ENCODE results near the gene ANKRD42.

GRCh38 chr11:83153764-83154163 lies 39.7 kb upstream of the ANKRD42 start:
- TF ChIP-seq, protein P1, sequence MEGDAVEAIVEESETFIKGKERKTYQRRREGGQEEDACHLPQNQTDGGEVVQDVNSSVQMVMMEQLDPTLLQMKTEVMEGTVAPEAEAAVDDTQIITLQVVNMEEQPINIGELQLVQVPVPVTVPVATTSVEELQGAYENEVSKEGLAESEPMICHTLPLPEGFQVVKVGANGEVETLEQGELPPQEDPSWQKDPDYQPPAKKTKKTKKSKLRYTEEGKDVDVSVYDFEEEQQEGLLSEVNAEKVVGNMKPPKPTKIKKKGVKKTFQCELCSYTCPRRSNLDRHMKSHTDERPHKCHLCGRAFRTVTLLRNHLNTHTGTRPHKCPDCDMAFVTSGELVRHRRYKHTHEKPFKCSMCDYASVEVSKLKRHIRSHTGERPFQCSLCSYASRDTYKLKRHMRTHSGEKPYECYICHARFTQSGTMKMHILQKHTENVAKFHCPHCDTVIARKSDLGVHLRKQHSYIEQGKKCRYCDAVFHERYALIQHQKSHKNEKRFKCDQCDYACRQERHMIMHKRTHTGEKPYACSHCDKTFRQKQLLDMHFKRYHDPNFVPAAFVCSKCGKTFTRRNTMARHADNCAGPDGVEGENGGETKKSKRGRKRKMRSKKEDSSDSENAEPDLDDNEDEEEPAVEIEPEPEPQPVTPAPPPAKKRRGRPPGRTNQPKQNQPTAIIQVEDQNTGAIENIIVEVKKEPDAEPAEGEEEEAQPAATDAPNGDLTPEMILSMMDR (IDR thresholded peaks at IDR 0.05; ENCODE audit: insufficient read depth, low read length), result no peak
- TF ChIP-seq POLR2AphosphoS5 (IDR thresholded peaks at IDR 0.05; ENCODE audit: low read depth) (no peak), SPI1 (IDR thresholded peaks at IDR 0.05; ENCODE audit: borderline replicate concordance, low read depth) (no peak)
